ENCODE measurements around the gene POLR1D. TPM values are rescaled to one million over a fixed set of nuclear protein-coding genes. Genes with fewer than 3 reads are reported as not detected.

POLR1D gene
- total and polyA plus RNA-seq, 9 donors = 83.7 to 223 (median 133) TPM

- H3K36me3 ChIP-seq = no peaks in the 10 kb centered on the region
- intact Hi-C loops (cut with DNase I) = no loop called here
- H3K9me3 ChIP-seq = no peaks in the 10 kb centered on the region
- H3K4me3 ChIP-seq = no peak overlapping the region
- no peaks in the 10 kb centered on the region for H3K4me1 ChIP-seq (ENCODE audit: insufficient read depth)
- WGBS, 3 donors = 92 to 97% (median 93%) methylated on average over 6 of the region's 6 CpGs
- no peaks in the 10 kb centered on the region for H3K27me3 ChIP-seq
- TF ChIP-seq EP300 (IDR thresholded peaks at IDR 0.05) = no peak
- TF ChIP-seq POLR2A (IDR thresholded peaks at IDR 0.05) = no peak
- TF ChIP-seq CTCF (IDR thresholded peaks at IDR 0.05) = no peak
- DNase-seq = no peak
- H3K27ac ChIP-seq = no peak overlapping the region
Observed at GRCh38 chr13:27578121-27579030, 43.3 kb upstream of the POLR1D start.

- no peaks in the 10 kb centered on the region for H3K36me3 ChIP-seq
- no peaks in the 10 kb centered on the region for H3K4me1 ChIP-seq (ENCODE audit: insufficient read depth)
- 45 to 60% (median 53%) methylated on average over 4 of the region's 4 CpGs for WGBS, 3 donors
- H3K9me3 ChIP-seq = no peaks in the 10 kb centered on the region
- DNase-seq = no peak
- H3K27ac ChIP-seq = no peak overlapping the region
- intact Hi-C loops (cut with DNase I) = no loop called here
- TF ChIP-seq CTCF (IDR thresholded peaks at IDR 0.05) = no peak
- TF ChIP-seq POLR2A (IDR thresholded peaks at IDR 0.05) = no peak
- no peak overlapping the region for H3K4me3 ChIP-seq
- no peaks in the 10 kb centered on the region for H3K27me3 ChIP-seq
Observed at GRCh38 chr13:27583645-27584044, 38.0 kb upstream of the POLR1D start.

GRCh38 chr13:27587095-27587746, 34.5 kb upstream of the POLR1D start:
- H3K36me3 ChIP-seq = no peaks in the 10 kb centered on the region
- H3K9me3 ChIP-seq = no peaks in the 10 kb centered on the region
- intact Hi-C loops (cut with DNase I) = no loop called here
- no peak for TF ChIP-seq EP300 (IDR thresholded peaks at IDR 0.05)
- no peak for TF ChIP-seq POLR2A (IDR thresholded peaks at IDR 0.05)
- no peak for TF ChIP-seq CTCF (IDR thresholded peaks at IDR 0.05)
- peaks cover under 1% of the 10 kb centered on the region for H3K4me1 ChIP-seq (ENCODE audit: insufficient read depth)
- DNase-seq = no peak
- H3K27me3 ChIP-seq = no peaks in the 10 kb centered on the region
- H3K4me3 ChIP-seq = no peak overlapping the region
- WGBS, 3 donors = 37 to 47% (median 38%) methylated on average over 5 of the region's 5 CpGs
- no peak overlapping the region for H3K27ac ChIP-seq

- Histone ChIP-seq H3K36me3 (no peaks in the 10 kb centered on the region), H3K4me1 (ENCODE audit: insufficient read depth) (peaks cover 4% of the 10 kb centered on the region), H3K4me3 (no peak overlapping the region), H3K27me3 (no peaks in the 10 kb centered on the region), H3K27ac (no peak overlapping the region), H3K9me3 (no peaks in the 10 kb centered on the region)
- intact Hi-C loops (cut with DNase I) = no loop called here
- TF ChIP-seq EP300 (IDR thresholded peaks at IDR 0.05) (no peak), CTCF (IDR thresholded peaks at IDR 0.05) (no peak), POLR2A (IDR thresholded peaks at IDR 0.05) (no peak)
- WGBS, 3 donors = 93 to 97% (median 97%) methylated on average over 1 of the region's 1 CpG
- no peak for DNase-seq
Observed at GRCh38 chr13:27588405-27588804, 33.3 kb upstream of the POLR1D start.
